Stimulated activated CD8-positive, alpha-beta memory T cell treated with anti-CD3 and anti-CD28 coated beads, Interleukin-15, amount 100 ng/mL, for 4 hours (primary cell): ENCODE data around the gene ATIC.
"Not testable (repeated sequence)": the region's sequence is repeated elsewhere in the genome, so short reads cannot be mapped to it uniquely, and the experiment has no call there.

ENCODE experiments used
- DNase-seq, 2 donors: peaks; one replicate each; pipeline ENCODE4 v3.0.0-alpha.2; 2020; ENCODE audit warnings: low read depth in 2 of 2

ATIC gene

DNA sequence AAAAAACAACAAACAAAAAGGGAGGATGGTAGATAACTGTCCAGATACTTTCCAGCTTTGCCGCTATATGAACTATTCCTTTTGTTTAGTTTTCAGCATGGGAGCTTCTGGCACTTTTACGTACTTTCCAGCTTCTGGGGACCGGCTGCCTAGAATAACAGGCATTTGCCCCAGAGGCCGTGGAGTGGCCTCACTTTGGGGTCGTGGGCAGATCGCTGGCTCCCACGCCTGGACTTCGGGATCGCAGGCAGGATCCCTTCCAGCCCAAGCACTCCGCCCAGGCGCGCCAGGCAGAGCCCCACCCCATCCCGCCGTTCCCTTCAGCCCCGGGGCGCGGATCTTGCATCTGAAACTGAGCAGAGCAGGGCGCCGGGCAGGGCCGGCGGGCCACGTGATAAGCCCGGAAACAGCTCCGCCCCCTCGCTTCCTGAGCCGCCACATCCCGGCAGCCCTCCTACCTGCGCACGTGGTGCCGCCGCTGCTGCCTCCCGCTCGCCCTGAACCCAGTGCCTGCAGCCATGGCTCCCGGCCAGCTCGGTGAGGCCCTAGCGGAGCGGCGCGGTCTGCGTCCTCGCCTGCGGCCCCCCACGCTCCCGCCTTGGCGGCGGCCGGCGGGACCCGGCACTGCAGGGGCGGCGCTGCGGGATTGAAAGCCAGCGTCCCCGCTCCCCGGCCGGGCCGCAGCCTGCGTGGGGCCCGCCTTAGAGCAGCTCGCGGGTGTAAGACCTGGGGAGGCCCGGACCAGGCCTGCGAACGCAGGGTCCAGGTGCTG, at the start of gene ATIC:
Gene ATIC (plus strand): TSS at position 435 of the 772 bp plus-strand sequence. CDS start 84 bp downstream, at position 519.
- peak; percentile 81 to 83 for DNase-seq

DNA sequence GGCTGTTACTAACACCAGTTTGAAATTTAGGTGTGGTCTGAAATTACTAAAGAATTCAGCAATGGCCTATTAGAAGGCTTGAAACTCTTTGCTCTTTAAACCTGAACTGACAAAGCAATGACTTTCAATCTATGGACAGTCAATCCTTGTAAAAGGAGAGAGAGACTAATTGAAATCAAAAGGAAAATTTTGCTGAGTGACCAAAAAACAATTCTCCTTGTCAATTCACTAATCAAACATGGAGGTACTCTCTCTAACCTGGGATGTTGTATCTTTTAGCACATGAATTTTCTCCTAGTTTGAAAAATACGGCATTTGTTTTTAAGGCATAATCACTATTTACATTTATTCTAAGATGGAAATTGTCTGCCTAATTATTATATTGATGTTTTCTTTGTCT, 49.6 kb upstream of the ATIC start:
- no peak for DNase-seq

DNA sequence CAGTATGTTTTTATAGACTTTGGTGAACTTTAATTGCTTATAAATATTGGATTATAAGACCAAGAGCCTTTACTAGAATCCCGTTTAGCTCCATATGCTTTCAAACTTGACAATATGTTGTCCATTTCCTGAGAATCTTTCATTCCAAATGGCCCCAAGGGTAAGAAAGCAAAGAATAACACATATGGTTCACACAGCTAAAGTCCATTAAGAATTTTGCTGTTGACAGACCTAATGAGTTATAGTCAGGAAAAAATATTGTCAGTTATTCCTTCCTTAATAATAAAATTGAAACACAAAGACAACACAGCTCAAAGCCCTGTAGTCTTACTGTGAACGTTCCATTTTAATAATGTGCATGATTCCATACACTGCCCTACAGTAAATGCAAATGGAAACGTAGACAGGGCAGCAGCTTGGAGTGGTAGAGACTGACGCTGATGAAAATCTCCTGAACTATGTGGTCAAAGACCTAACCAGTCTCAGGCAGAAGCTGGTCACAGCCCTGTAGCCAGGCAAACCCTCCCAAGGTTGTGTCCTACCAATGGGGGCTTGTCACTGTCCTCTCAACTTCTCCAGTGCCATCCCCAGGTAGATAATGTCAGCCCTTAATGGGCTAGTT, 49.0 kb upstream of the ATIC start:
- DNase-seq, result no peak

DNA sequence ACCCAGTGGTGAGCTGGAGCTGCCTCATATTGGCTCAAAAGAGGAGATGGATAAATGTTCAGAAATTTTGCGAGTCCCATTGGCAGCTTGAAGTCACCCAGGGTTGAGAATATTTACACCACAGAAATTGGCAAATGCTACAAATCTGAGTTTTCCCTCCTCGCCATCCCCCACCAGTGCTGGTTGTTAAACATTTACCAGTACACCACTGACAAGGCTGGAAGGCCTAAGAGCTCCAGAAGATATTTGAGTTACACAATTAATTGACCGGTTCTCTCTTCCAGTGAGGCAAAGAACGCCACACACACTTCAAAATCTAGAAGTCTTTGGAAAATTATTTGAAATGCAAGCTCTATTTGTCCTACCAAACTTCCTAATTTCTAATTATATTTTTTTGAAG, 47.5 kb upstream of the ATIC start:
- no peak for DNase-seq

DNA sequence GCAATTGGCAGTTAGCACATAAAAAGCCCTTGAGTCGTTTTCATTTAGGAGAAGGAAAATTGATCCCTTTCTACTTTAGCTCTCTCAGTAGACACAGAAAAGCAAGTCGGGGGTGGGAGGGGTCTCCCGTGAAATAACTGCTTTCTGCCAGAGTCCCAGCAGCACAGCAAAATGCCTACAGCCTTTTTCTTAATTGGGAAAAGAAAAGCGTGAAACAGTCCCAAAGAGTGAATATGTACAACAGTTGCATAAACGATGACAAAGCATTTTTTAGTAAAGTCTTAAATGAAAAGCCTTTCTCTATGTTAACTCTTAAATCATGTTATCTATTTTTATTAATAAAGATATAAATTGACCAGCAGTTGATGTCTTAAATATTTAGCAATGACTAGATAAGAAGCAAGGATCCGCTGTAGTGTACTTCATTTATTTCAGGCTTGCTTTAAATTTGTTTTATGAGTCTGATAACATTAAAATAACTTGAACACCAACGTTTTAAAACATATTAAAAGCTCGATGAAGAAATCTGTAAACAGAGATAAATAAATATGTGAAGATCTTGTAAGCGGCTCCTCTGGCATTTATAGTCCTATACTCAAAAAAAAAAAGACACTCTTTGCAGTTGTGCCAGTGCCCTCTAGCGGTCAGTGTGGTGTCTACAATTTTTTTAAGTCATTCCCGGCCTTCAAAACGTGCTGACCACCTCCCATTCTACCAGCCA, 42.3 kb upstream of the ATIC start:
- DNase-seq, result peak in 1 of 2 donors; percentile 13

DNA sequence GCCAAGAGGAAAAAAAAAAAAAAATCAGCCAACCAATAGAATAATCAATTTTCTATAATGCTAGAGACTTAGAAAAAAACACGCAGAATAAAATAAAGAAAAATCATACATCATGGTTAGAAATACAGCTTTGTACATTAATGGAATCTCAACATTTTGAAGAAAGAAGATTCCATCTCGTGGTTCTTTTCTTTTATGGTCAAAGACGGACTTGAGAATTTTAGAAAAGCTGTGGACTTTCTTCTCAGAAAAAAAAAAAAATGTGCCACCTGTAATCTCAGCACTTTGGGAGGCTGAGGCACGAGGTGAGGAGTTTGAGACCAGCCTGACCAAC, 41.8 kb upstream of the ATIC start:
- DNase-seq, result no peak

DNA sequence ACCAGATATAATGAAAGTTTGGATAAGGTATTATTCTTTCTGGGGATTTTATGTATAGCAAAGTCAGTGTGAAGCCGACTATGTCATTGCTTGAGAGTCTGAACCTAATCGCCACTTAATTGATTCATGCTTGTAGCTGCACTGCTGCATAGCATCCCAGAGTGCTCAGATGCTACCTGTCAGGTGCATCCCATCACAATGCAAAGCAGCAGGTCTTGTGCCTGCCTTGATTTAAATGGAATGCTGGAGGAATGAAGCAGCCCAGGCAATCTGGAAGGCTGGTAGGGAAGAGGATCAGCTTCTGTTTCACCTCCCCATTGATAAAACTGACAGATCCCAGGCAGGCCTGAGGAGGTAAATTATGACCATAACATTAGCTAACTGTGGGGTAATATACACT, 40.4 kb upstream of the ATIC start:
- DNase-seq, result no peak

DNA sequence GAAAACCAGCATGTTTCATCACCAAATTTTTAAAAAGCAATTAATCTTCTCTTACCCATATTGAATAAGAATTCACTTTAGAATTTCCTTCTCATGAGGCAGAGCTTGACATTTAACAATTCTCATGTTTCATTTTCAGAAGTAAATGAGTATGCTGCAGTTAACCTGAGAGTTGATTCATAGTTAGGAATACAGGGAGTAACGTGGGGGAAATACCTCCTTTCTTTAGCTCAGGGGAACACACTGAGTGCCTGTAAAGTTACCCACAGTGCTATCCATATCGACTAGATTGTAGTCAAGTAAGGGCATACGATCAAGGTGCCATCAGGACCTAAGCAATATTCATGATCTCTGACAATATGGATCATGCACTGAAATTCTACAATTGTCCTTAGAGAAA, 38.9 kb upstream of the ATIC start:
- DNase-seq, result no peak

DNA sequence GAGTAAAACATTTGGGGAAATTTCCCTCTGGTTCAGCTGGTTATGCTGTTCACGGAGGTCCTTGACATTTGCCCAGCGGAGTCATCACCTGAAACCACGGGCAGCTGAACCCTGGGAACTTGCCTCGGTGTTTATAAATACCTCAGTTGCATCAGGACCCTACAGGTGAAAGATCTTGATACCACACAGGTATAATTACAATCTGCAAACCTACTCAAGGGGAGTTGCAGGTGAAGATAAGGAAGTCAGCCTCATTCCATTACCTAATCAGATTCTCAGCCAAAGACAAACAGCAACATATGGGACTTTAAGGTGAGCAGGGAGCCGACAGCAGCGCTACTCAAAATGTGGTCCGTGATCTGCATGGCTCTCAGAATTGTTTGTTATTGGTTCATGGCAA, 37.0 kb upstream of the ATIC start:
- DNase-seq, result no peak

DNA sequence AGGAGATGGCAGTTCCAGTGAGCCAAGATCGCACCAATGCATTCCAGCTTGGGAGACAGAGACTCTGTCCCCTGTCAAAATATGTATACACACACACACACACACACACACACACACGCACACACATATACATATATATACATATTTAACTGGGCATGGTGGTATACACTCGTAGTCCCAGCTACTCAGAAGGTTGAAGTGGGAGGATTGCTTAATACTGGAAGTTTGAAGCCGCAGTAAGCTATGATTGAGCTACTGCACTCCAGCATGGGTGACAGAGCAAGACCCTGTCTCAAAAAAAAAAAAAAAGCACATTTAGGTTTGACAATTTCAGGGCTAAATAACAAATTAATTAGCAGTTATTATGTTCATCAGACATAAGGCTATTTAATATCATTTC, 36.0 kb upstream of the ATIC start:
- DNase-seq, result no peak

DNA sequence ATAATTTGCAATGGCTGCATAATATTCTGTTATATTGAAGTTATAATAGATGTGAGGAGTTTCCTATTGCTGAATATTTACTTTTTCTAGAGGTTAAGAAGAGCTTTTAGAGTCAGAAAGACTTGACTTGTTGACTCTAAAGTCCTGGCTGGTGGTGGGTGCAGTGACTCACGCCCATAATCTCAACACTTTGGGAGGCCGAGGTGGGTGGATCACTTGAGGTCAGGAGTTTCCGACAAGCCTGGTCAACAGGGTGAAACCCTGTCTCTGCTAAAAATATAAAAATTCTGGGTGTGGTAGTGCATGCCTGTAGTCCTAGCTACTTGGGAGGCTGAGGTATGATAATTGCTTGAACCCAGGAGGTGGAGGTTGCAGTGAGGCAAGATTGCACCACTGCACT, 33.9 kb upstream of the ATIC start:
- no peak for DNase-seq

DNA sequence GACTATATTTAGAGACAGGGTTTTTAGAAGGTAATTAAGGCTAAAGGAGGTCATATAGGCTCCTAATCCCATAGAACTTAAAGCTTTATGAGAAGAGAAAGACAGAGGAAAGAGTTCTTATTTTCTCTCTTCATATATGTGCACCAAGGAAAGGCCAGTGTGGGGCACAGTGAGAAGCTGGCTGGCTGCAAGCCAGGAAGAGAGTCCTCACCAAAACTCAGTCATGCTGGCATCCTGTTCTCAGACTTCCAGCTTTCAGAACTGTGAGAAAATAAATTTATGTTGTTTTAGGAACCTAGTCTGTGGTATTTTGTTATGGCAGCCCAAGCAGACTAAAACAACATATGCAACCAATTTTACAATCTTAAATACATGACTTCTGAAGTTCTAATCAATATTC, 31.5 kb upstream of the ATIC start:
- DNase-seq, result no peak

DNA sequence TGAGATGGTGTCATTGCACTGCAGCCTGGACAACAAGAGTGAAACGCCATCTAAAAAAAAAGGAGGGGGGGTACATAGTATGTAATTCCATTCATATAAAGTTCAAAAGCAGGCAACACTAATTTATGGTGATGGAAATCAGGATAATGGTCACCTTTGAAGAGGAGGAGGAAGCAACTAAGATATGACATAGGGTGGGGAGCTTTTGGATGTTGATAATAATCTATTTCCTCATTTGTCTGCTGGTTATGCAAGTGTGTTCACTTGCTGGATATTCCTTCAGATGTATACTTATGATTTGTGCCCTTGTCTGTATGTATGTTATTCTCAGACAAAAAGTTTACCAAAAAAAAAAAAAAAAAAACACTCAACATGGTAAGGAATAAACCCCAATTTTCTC, 28.6 kb upstream of the ATIC start:
- no peak for DNase-seq

DNA sequence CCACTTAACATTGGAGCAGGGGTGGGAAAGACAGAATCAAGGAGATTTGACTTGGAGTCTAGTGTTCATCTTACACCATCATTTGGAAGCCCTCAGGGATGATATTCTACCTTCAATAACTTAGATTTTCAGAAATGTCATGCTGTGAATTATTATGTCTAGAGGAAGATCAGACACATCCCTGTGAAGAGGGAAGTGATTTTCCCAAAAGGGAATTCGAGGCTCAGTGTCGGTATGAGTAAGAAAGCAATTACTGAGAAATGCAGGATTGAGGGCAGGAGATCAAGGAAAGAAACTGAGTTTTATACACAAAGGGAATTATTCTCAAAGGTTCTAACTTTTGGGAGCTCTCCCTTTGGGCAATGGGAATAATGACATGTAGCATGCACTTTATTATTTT, 25.6 kb upstream of the ATIC start:
- DNase-seq, result no peak

DNA sequence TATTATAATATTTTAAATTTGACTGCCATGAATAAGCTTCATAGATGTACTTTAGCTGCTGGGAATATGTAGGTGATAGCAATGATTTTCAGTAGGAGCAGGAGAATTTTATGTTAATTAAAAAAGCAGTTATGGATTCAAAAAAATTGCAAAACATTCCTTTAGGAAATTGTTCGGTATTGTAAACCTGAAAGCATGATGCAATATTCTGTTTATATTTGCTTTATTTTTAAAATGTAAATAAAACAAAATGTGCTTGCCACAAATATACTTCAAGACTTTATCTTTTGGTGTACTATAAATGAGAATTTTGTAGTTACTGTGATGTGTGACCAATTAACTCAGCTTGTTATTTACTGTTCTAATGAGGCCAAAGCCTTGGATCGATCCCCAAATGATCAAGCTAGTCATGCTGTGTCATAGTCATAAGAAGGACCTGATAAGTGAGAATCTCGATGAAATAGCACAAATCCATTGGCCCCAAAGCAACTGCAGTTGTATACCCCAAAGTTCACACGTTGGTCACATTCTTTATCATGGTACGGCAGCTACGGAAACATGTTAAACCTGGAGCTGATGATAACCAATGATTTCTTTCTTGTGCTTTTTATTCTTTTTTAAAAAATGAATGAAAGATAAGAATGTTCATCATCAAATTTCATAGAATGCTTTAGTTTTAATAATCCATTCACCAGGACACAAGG, 23.6 kb upstream of the ATIC start:
- DNase-seq, result no peak

DNA sequence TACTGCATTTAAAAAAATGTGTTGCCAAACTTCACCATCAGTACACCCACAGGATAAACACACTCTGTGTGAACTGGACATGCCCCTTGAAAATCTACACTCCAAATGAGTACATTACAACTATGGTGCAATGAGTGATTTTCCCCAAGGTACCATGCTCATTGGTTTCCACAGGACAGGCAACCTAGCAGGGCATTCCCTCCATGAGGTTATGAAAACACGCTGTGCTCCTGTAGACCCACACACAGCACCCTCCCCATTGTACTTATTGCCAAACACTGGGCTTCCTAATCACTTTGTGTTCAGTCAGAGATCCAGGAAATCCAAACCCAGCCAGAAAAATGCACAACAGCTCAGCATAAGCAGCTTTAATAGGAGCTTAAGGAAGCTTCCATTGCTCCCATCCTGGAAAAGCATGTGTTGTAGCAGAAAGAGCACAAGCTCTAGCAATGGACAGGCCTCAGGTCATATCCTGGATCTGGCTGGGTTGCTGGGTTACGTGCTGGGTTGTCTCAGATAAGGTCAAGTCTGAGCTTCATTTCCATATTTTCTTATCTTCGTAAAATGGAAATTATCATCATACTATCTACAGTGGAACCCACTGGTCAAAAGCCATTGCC, 20.8 kb upstream of the ATIC start:
- no peak for DNase-seq

DNA sequence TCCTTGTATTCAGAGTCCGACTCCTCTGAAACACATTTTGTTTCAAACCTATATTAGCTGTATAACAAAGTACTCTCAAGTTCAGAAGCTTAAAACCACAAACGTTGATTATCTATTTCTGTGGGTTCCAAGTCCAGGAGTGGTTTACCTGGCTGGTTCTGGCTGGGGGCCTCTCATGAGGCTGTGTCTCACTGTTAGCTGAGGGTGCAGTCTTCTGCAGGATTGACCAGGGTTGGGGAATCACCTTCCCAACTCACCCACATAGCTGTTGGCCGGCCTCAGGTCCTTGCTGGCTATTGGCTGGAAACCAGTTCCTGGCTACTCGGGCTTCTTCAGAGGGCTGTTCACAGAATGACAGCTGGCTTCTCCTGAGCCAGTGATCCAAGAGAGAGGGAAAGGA, 18.0 kb upstream of the ATIC start:
- DNase-seq, result no peak

DNA sequence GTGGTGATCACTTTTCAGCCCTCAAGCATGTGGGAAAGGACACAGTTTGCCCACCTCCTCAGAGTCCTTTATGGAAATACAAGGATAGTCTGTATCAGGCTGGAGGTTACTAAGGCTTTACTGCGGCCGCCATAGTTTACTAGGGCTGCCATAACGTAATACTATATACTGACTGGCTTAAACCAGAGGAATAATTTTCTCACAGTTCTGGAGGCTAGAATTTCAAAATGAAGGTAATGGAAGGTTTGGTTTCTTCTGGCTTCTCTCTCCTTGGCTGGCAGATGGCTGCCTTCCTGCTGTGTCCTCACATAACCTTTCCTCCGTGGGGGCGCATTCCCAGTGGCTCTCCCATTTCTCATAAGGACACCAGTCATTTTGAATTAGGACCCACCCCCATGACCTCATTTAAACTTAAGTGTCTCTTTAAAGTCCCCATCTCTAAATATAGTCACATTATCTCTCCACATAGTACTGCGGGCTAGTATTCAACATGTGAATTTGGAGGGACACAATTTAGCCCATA, 12.5 kb upstream of the ATIC start:
- DNase-seq, result no peak

DNA sequence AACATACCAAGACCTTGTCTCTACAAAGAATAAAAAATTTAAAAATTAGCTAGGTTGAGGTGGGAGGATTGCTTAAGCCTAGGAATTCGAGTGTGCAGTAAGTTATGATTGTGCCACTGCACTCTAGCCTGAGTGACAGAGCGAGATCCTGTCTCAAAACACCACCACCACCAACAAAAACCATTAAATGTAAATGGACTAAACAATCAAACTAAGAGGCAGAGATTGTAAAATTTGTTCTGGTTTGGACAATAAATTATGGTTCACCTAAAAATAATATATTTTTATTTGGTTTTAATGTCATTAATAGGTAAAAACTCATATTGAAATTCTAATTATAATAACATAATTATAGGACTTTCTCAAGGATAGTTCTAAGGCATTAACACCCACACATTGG, 9.9 kb upstream of the ATIC start:
- no peak for DNase-seq

DNA sequence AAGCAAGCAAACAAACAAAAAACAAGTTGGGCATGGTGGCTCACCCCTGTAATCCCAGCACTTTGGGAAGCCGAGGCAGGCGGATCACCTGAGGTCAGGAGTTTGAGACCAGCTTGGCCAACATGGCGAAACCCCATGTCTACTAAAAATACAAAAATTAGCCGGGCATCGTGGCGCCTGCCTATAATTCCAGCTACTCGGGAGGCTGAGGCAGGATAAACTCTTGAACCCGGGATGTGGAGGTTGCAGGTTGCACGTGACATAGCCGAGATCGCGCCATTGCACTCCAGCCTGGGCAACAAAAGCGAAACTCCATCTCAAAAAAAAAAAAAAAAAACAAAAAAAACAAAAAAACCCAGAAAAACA, 617 bp upstream of the ATIC start:
- DNase-seq, result not testable (repeated sequence)

DNA sequence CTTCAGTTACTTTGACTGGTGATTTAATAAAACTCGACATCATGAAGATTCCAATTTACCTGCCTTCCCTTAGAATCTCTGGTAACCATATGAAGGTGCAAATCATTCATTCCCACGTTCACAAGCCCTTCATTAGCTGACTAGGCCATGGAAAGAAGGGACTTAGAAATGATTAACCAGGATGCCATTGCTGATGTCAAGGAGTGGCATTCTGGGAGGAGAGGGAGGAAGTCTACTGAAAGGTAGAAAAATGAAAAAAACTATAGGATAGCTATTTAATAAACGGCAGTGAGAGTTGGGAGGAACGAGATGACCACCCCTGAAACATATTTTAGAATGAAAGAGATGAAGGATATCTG, 1.4 kb downstream of the ATIC start:
- DNase-seq, result no peak

DNA sequence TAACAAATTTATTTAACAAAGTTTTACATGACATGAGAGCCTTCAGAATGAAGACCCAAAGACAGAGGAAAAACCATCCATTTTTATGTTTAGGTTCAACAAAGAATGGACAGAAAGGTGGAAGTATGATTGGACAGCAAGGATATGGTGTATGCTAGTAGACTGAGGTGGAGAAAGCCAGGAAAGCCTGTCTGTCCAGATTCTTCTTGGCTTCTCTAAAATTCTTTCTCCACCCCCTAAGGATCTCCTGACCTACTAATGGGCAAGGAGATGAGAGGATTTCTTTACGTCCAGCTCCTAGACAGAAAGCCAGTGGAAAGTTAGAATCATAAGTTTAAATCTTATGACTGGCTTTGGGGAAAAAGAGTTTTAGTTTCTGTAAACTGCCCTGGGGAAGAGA, 3.0 kb downstream of the ATIC start:
- DNase-seq, result no peak
